ENCODE results near the gene STEAP1.
"Not testable (repeated sequence)": the region's sequence is repeated elsewhere in the genome, so short reads cannot be mapped to it uniquely, and the experiment has no call there.

STEAP1 gene

DNA sequence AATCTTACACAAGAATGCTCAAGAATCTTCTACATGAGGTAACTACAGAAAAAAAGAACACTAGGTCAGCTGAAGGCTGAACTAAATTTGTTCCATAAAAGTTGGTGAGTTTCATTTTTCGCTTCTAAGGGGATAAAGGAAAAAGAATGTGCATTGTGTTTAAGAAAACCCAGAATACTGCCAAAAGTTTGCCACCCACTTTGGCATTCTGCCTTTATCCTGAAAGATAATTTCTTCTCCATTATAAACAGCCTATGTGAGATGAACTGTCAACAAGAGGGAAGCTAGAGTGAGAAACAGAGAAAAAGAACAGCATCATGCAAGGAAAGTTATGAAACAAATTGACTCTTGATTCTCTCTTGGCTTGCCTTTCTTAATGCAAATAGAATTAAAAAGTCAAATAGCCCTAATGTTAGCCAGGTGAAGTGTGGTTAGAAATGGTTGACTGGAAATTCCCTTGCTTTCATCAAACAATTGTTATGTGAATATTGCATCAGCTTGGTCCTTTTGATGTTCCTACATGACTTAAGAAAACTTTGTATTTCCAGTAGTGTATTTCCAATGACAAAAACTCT lies 25.8 kb downstream of the STEAP1 start:
- in situ Hi-C loops (cut with MboI; ENCODE audit: low sequenced_read_pairs): no loop called here
- peaks cover 4% of the 10 kb centered on the region for H3K9me3 ChIP-seq
- DNase-seq (ENCODE audit: low spot score in 2 of 2): no peak
- no peaks in the 10 kb centered on the region for H3K36me3 ChIP-seq (replicated peaks)
- no peak overlapping the region for H3K4me3 ChIP-seq
- H3K4me1 ChIP-seq: peaks cover 7% of the 10 kb centered on the region; the same call in 1 of the 2 replicates
- H3K27me3 ChIP-seq (ENCODE audit: low read depth): no peaks in the 10 kb centered on the region

DNA sequence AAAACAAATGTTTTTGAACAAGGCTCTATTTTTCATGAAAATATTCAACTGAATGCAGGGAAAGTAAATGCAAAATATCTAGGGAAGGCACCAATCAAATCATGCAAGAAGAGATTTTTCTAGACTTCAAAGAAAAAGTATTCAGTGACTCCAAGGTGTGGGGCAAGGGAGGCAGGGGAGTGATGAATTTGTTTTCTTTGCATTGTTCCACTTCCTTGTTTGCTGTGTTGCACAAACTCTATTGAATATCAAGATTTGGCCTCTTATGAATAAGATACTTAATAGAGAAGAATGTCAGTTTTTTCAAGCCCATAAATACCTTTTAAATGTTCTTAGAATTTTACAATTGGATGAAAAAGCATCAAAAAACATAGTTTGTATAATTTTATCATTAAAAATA lies 26.4 kb downstream of the STEAP1 start:
- in situ Hi-C loops (cut with MboI; ENCODE audit: low sequenced_read_pairs): no loop called here
- Histone ChIP-seq H3K9me3 (peaks cover 4% of the 10 kb centered on the region), H3K4me3 (no peak overlapping the region), H3K27me3 (ENCODE audit: low read depth) (no peaks in the 10 kb centered on the region), H3K36me3 (replicated peaks) (no peaks in the 10 kb centered on the region), H3K4me1 (peaks cover 7% of the 10 kb centered on the region; the same call in 1 of the 2 replicates)
- DNase-seq (ENCODE audit: low spot score in 2 of 2): no peak

DNA sequence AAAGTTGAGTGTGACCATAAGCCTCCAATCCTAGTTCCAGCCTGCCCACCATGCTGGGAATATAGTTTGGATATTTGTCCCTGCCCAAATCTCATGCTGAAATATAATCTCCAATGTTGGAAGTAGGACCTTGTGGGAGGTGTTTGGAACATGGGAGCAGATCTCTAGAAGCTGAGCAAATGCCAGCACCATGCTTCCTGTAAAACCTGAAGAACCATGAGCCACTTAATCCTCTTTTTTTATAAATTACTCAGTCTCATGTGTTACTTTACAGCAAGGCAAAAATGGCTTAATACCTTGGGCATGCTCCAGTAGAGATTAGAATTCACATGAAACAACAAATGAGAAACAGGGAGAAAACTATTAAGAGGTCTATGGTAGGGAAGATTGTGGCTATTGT lies 27.2 kb downstream of the STEAP1 start:
- Histone ChIP-seq H3K27me3 (ENCODE audit: low read depth) (no peaks in the 10 kb centered on the region), H3K4me3 (no peak overlapping the region), H3K9me3 (peaks cover 1% of the 10 kb centered on the region), H3K4me1 (peaks cover 7% of the 10 kb centered on the region; the same call in 1 of the 2 replicates), H3K36me3 (replicated peaks) (no peaks in the 10 kb centered on the region)
- DNase-seq (ENCODE audit: low spot score in 2 of 2): no peak
- in situ Hi-C loops (cut with MboI; ENCODE audit: low sequenced_read_pairs): no loop called here

DNA sequence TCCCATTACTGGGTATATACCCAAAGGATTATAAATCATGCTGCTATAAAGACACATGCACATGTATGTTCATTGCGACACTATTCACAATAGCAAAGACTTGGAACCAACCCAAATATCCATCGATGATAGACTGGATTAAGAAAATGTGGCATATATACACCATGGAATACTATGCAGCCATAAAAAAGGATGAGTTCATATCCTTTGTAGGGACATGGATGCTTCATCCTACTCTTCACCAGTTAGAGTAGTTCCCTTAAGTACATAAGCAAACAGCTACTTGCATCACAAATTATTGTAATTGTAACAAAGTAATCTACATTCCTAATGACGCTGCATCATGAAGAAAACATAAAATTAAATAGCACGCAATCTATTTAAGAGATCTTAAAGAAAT lies 32.0 kb downstream of the STEAP1 start:
- H3K27me3 ChIP-seq (ENCODE audit: low read depth); H3K4me3 ChIP-seq; H3K36me3 ChIP-seq (replicated peaks); DNase-seq (ENCODE audit: low spot score in 2 of 2); H3K4me1 ChIP-seq; in situ Hi-C loops (cut with MboI; ENCODE audit: low sequenced_read_pairs); H3K9me3 ChIP-seq: not testable (repeated sequence)

DNA sequence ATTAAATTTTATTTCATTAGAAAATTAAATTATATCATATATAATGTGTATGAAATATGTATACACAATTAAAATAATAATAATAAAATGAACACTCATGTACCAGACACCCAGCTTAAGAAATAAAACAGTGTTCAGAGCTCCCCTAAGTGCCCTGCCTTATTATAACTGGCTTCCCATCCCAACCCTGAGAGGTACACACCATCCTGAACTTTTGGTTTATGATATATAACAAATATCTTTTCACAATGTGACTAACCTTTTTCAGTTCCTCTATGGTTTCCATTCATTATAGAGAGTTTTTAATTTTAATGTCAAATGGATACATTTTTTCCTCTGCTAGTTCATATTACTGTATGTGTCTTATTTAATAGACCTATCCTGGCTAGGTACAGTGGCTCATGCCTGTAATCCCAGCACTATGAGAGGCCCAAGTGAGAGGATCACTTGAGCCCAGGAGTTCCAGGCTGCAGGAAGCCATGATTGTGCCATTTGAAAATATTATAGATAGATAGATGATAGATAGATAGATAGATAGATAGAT lies 33.3 kb downstream of the STEAP1 start:
- H3K4me1 ChIP-seq: no peaks in the 10 kb centered on the region
- no peaks in the 10 kb centered on the region for H3K27me3 ChIP-seq (ENCODE audit: low read depth)
- H3K9me3 ChIP-seq: peaks cover 4% of the 10 kb centered on the region; the same call in 1 of the 2 replicates
- H3K36me3 ChIP-seq (replicated peaks): no peaks in the 10 kb centered on the region
- in situ Hi-C loops (cut with MboI; ENCODE audit: low sequenced_read_pairs): no loop called here
- H3K4me3 ChIP-seq: no peak overlapping the region
- no peak for DNase-seq (ENCODE audit: low spot score in 2 of 2)

DNA sequence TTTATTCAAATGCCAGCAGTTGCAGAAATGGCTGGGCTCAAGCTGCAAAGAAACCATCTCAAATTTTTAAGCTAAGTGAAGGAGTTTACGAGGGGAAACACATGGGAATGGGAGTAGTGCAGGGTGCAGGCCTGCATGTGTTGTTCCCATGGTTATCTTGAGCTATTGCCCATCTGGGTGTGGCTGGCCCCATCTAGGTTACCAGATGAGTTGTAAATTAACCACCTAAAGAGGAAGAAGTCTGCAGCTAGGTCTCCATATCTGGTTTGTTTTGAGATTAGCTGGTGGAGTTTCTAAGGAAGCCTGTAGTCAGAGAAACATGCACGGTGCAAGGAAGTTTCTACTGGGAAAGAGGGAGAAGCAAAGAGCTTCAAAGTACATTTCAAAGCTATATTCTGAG lies 34.0 kb downstream of the STEAP1 start:
- H3K9me3 ChIP-seq: peaks cover 4% of the 10 kb centered on the region; the same call in 1 of the 2 replicates
- H3K27me3 ChIP-seq (ENCODE audit: low read depth): no peaks in the 10 kb centered on the region
- H3K4me3 ChIP-seq: no peak overlapping the region
- DNase-seq (ENCODE audit: low spot score in 2 of 2): no peak
- no peaks in the 10 kb centered on the region for H3K4me1 ChIP-seq
- no peaks in the 10 kb centered on the region for H3K36me3 ChIP-seq (replicated peaks)
- in situ Hi-C loops (cut with MboI; ENCODE audit: low sequenced_read_pairs): no loop called here

DNA sequence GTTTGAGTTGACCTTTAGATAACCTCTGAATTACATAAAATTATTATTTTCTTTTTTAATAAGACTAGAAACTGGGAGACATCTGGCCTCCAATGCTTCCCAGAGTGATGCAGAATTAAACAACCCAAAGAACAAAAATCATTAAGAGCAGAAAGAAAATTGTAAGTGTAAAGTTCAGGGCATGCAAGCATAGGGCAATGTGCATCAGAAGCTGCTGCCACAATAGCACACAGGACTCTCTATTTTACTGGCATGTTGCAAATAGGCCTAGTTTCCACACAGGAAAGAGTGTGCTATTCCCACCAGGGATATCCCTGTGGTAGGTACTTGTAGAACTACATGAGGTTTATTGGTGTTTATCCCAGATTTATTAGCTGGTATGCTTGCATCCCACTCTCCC lies 36.7 kb downstream of the STEAP1 start:
- no peak overlapping the region for H3K4me3 ChIP-seq
- in situ Hi-C loops (cut with MboI; ENCODE audit: low sequenced_read_pairs): no loop called here
- no peaks in the 10 kb centered on the region for H3K27me3 ChIP-seq (ENCODE audit: low read depth)
- DNase-seq (ENCODE audit: low spot score in 2 of 2): no peak
- no peaks in the 10 kb centered on the region for H3K36me3 ChIP-seq (replicated peaks)
- H3K9me3 ChIP-seq: peaks cover 4% of the 10 kb centered on the region; the same call in 1 of the 2 replicates
- H3K4me1 ChIP-seq: no peaks in the 10 kb centered on the region

DNA sequence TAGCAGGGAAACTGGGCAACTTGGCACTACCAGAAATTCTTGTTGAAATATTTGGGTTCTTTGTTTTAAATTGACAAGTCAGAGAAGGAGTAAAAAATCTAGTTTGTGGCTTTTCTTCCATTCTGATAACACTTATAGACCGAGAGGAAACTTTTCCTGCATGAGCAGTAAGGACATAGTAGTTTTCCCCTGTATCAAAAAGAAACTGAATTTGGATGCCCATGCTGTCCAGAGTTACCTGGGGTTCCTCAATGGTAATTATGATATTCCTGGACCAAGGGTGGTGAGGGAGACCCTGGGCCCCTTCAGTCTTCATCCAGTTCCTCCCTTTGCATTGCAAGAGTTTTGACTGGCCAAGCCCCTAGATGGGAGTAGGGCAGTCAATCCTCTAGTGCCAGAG lies 37.4 kb downstream of the STEAP1 start:
- Histone ChIP-seq H3K9me3 (peaks cover 4% of the 10 kb centered on the region; the same call in 1 of the 2 replicates), H3K36me3 (replicated peaks) (no peaks in the 10 kb centered on the region), H3K4me1 (no peaks in the 10 kb centered on the region), H3K4me3 (no peak overlapping the region), H3K27me3 (ENCODE audit: low read depth) (no peaks in the 10 kb centered on the region)
- DNase-seq (ENCODE audit: low spot score in 2 of 2): no peak
- in situ Hi-C loops (cut with MboI; ENCODE audit: low sequenced_read_pairs): no loop called here

DNA sequence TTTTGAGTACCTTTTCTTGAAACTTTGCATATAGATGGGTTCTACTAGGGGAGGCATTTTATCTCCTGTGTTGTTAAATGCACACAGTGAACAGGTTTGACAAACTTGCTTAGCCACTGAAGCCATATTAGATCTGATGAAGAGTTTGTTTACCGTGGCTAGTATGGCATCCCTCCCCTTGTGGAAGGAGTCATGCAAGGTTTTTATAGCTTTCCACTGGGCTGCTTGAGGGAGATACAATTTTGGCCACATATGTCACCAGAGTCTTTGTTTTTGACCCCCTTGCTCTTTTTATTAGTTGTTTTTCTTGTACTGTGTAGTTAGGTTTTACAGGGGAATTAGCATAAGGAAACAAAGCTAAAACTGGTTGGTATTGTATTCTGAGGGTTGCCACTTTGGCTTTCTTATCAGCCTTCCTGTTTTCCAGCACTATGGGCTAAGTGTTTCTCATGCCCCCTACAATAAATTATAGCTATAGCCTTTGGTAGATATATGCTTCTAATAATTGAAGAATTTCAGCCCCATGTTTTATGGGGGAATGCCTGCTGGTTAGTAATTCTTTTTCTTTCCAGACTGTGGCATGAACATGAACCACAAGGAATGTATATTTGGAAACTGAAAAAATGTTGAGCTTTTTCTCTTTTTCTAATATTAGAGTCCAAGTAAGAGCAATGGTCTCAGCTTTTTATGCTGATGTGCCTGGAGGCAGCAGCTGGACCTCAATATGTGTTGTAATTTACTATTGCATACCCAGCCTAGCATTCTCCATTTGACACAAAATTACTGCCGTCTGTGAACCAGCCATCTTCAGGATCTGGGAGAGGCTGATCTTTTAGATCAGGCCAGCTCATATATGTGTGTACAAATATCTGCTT lies 38.8 kb downstream of the STEAP1 start:
- in situ Hi-C loops (cut with MboI; ENCODE audit: low sequenced_read_pairs): no loop called here
- Histone ChIP-seq H3K36me3 (replicated peaks) (no peaks in the 10 kb centered on the region), H3K9me3 (peaks cover 4% of the 10 kb centered on the region; the same call in 1 of the 2 replicates), H3K27me3 (ENCODE audit: low read depth) (no peaks in the 10 kb centered on the region), H3K4me1 (no peaks in the 10 kb centered on the region), H3K4me3 (no peak overlapping the region)
- DNase-seq (ENCODE audit: low spot score in 2 of 2): no peak

DNA sequence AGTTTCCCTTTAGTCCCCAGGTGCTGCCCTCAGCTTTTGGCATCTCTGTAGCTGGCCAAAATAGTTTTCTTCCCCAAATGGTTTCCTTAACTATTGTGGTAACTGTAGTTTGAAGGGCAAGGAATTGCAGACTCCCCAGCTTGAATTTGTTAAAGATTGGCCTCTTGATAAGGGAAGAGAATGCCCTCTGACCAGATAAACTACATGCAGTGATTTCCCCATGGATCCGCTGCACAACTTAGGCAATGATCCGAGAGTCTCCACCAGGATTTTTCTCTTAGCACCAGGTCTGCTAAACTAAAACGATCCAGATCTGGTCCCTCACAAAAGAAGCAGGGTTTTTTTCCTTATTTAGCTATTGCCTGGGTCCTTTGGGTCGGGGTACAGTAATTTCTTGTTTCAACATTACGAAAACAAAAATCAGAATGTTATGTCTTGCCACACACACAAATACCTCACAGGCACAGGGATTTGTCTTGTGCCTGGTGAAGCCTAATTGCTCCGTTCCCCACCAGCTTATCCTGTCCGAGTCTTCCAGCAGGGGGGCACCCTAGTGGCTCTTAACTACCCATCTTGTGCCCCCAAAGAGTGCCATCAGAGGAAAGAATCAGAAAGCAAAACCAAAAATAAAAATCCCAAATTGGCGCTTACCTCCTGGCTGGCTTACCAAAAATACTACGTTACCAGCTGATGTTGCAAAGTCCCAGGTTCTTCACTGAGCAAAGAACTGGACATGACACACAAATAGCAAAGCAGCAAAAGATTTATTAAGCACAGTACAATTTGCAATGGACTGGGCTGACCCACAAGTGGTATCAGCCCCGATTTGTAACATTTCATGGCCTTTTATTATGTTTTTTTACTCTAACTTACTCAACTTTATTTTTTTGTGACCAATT lies 40.9 kb downstream of the STEAP1 start:
- H3K4me3 ChIP-seq: no peak overlapping the region
- H3K27me3 ChIP-seq (ENCODE audit: low read depth): no peaks in the 10 kb centered on the region
- H3K9me3 ChIP-seq: peaks cover 2% of the 10 kb centered on the region; the same call in 1 of the 2 replicates
- H3K4me1 ChIP-seq: no peaks in the 10 kb centered on the region
- in situ Hi-C loops (cut with MboI; ENCODE audit: low sequenced_read_pairs): no loop called here
- H3K36me3 ChIP-seq (replicated peaks): no peaks in the 10 kb centered on the region
- no peak for DNase-seq (ENCODE audit: low spot score in 2 of 2)

DNA sequence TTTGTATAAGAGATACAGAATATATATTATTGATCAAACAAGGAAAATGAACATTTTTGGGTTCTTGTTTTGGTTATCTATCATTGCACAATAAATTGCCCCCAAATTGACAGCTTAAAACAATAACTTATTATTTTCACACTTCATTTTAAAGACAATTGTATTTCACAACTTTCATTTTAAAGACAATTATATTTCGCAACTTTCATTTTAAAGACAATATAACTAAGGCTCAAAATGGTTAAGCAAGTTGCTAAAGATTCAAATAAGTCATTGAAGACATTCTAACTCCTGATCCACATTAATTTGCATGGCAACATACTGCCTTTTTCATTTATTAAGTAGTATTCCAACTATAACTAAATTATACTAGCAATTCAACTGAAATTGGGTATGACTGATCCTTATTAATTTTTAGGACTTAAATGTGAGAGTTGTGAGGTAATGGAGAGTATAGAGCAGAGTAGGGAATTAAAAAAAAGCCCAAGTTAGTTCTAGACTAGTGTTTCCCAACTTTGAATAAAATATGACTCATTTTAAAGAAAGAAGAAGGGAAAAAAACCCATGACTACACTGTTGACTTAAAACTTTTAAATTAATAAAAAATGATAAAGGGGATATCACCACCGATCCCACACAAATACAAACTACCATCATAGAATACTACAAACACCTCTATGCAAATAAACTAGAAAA lies 47.4 kb downstream of the STEAP1 start:
- in situ Hi-C loops (cut with MboI; ENCODE audit: low sequenced_read_pairs): no loop called here
- no peaks in the 10 kb centered on the region for H3K27me3 ChIP-seq (ENCODE audit: low read depth)
- H3K9me3 ChIP-seq: no peaks in the 10 kb centered on the region; the same call in 1 of the 2 replicates
- H3K4me1 ChIP-seq: no peaks in the 10 kb centered on the region
- H3K36me3 ChIP-seq (replicated peaks): no peaks in the 10 kb centered on the region
- H3K4me3 ChIP-seq: no peak overlapping the region
- no peak for DNase-seq (ENCODE audit: low spot score in 2 of 2)

DNA sequence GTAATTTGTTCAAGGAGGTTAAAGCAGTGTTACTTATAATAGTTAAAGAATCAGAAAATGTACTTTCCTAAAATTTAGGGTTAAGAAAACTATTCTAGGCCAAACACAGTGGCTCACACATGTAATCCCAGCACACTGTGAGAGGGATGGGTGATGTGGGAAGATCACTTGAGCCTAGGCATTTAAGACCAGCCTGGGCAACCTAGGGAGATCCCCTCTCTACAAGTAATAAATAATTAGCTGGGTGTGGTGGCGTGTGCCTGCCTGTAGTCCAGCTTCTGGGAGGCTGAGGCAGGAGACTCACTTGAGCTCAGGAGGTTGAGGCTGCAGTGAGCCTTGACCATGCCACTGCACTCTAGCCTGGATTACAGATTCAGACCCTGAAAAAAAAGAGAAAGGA lies 53.7 kb downstream of the STEAP1 start:
- in situ Hi-C loops (cut with MboI; ENCODE audit: low sequenced_read_pairs): no loop called here

DNA sequence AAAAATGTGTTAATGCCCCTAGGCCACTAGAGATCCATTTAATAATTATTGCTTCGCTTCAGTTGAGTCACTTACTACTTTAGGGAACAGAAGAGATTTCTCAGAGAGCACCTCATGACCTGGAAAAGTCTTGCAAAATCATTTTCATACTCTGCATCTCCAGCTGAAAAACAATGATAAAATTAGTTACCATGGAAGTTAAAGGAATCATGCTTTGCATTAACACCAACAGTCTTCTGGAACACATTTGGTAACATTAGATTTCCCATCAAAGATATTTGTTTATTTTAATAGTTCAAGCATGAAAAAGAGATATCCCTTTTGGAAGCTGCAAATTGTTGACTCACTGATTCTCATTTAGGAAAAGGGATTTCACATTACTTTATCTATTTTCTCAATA lies 55.5 kb downstream of the STEAP1 start:
- in situ Hi-C loops (cut with MboI; ENCODE audit: low sequenced_read_pairs): no loop called here
- Histone ChIP-seq H3K27me3 (ENCODE audit: low read depth) (no peaks in the 10 kb centered on the region), H3K36me3 (replicated peaks) (no peaks in the 10 kb centered on the region), H3K9me3 (no peaks in the 10 kb centered on the region; the same call in 1 of the 2 replicates), H3K4me1 (peaks cover 27% of the 10 kb centered on the region), H3K4me3 (no peak overlapping the region)
- DNase-seq (ENCODE audit: low spot score in 2 of 2): no peak

More for the DNA sequence above, 53.7 kb downstream of the STEAP1 start:
- no peak for DNase-seq (ENCODE audit: low spot score in 2 of 2)
- Histone ChIP-seq H3K4me3 (no peak overlapping the region), H3K9me3 (no peaks in the 10 kb centered on the region), H3K36me3 (replicated peaks) (no peaks in the 10 kb centered on the region), H3K27me3 (ENCODE audit: low read depth) (no peaks in the 10 kb centered on the region), H3K4me1 (peaks cover 16% of the 10 kb centered on the region)
